Fibroblast of pulmonary artery (primary cell): Measurements from ENCODE around the gene ELAVL4.

Experiments
- DNase-seq: peaks from one replicate; pipeline ENCODE4 v3.0.0-alpha.2; 2010; ENCODE audit warnings: low read depth
- H3K4me3 ChIP-seq: replicated peaks from 2 replicates; pipeline ENCODE4 v1.5.1; 2011; ENCODE audit warnings: low read depth, mild to moderate bottlenecking, control low read depth, low read length, moderate library complexity
- TF ChIP-seq, protein P1 (sequence below): IDR thresholded peaks from 2 replicates; pipeline ENCODE4 v1.5.1; 2011; ENCODE audit warnings: mild to moderate bottlenecking, control low read depth, low read length, inconsistent platforms; ENCODE audit errors: missing control alignments

The ELAVL4 gene

GRCh38 chr1:50111503-50111902 is 2.8 kb downstream of the ELAVL4 start:
- H3K4me3 ChIP-seq, result no peak overlapping the region
- TF ChIP-seq, protein P1, sequence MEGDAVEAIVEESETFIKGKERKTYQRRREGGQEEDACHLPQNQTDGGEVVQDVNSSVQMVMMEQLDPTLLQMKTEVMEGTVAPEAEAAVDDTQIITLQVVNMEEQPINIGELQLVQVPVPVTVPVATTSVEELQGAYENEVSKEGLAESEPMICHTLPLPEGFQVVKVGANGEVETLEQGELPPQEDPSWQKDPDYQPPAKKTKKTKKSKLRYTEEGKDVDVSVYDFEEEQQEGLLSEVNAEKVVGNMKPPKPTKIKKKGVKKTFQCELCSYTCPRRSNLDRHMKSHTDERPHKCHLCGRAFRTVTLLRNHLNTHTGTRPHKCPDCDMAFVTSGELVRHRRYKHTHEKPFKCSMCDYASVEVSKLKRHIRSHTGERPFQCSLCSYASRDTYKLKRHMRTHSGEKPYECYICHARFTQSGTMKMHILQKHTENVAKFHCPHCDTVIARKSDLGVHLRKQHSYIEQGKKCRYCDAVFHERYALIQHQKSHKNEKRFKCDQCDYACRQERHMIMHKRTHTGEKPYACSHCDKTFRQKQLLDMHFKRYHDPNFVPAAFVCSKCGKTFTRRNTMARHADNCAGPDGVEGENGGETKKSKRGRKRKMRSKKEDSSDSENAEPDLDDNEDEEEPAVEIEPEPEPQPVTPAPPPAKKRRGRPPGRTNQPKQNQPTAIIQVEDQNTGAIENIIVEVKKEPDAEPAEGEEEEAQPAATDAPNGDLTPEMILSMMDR, result no peak

GRCh38 chr1:50112193-50112592 is 3.5 kb downstream of the ELAVL4 start:
- no peak overlapping the region for H3K4me3 ChIP-seq
- TF ChIP-seq, protein P1, result no peak
- no peak for DNase-seq

More at GRCh38 chr1:50111503-50111902, 2.8 kb downstream of the ELAVL4 start:
- no peak for DNase-seq

- no peak overlapping the region for H3K4me3 ChIP-seq
- DNase-seq, result no peak
- TF ChIP-seq, protein P1, result no peak
Observed at GRCh38 chr1:50123071-50123470, 14.4 kb downstream of the ELAVL4 start.

DNA sequence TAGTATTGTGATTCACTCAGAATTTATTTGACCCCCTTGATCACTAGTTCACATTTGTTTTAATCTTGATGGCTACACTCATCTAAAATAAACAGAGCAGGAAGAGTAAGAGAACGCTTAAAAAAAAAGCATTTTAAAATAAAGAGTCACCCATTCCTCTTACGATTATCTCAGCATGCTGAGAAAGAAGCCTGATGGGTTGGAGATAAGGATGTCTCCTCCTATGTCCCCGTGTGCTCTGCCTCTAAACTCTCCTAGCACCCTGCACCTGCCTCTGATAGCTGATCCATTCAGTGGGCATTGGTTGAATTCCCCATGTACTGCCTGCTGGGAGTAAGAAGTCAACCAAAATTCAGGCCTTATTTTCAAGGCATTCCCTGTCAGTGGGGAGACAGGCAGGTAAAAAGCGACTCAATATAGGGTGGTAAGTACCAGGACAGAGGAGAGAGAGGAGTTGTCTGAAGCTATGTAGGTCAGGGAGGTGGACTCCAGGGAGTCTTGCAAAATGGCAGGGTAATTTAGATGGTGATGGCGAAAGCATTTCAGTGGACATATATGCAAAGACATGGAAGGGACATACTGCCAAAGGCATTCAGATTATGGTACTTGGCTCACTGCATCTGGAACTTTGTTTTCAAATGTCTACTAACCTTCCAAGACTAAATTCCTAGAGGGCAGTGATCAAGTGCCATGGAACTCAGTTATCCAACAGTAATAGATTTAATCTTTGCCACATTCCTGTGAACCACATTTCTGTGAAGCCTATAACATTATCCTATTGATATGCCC is 18.4 kb downstream of the ELAVL4 start:
- TF ChIP-seq, protein P1, result no peak
- H3K4me3 ChIP-seq, result no peak overlapping the region
- DNase-seq, result no peak

- no peak for DNase-seq
- H3K4me3 ChIP-seq, result no peak overlapping the region
- TF ChIP-seq, protein P1, result no peak
Observed at GRCh38 chr1:50129201-50129600, 20.5 kb downstream of the ELAVL4 start.

- TF ChIP-seq, protein P1, result no peak
- no peak overlapping the region for H3K4me3 ChIP-seq
- DNase-seq, result no peak
Observed at GRCh38 chr1:50132347-50132894, 23.7 kb downstream of the ELAVL4 start.
